ENCODE results near the gene CRY1. TPM values are rescaled to one million over a fixed set of nuclear protein-coding genes. Genes with fewer than 3 reads are reported as not detected.

CRY1 gene
- total and polyA plus RNA-seq, 9 of the 15 experiments (the other 6 are each of a cell fraction or from before 2014, with no cell fraction given), result 8.7 to 33.3 (median 25.2) TPM

GRCh38 chr12:107092669-107093416 is 506 bp downstream of the CRY1 start (continued):
- no peak for TF ChIP-seq PBX2 (CRISPR knock-in tag; IDR thresholded peaks at IDR 0.05; ENCODE audit: low read depth)
- TF ChIP-seq PBX2 (tag; conservative IDR thresholded peaks at IDR 0.05; ENCODE audit: low read depth), result no peak
- TF ChIP-seq, protein P1, sequence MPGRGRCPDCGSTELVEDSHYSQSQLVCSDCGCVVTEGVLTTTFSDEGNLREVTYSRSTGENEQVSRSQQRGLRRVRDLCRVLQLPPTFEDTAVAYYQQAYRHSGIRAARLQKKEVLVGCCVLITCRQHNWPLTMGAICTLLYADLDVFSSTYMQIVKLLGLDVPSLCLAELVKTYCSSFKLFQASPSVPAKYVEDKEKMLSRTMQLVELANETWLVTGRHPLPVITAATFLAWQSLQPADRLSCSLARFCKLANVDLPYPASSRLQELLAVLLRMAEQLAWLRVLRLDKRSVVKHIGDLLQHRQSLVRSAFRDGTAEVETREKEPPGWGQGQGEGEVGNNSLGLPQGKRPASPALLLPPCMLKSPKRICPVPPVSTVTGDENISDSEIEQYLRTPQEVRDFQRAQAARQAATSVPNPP (IDR thresholded peaks at IDR 0.05; ENCODE audit: borderline replicate concordance, insufficient read depth, insufficient read length), result no peak
- TF ChIP-seq, protein P2, sequence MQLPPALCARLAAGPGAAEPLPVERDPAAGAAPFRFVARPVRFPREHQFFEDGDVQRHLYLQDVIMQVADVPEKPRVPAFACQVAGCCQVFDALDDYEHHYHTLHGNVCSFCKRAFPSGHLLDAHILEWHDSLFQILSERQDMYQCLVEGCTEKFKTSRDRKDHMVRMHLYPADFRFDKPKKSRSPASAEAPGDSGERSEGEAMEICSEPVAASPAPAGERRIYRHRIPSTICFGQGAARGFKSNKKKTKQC (CRISPR knock-in tag; IDR thresholded peaks at IDR 0.05), result 0 out of 2 replicates have a peak, but pooled peaks have one; percentile 9
- TF ChIP-seq, protein P3, sequence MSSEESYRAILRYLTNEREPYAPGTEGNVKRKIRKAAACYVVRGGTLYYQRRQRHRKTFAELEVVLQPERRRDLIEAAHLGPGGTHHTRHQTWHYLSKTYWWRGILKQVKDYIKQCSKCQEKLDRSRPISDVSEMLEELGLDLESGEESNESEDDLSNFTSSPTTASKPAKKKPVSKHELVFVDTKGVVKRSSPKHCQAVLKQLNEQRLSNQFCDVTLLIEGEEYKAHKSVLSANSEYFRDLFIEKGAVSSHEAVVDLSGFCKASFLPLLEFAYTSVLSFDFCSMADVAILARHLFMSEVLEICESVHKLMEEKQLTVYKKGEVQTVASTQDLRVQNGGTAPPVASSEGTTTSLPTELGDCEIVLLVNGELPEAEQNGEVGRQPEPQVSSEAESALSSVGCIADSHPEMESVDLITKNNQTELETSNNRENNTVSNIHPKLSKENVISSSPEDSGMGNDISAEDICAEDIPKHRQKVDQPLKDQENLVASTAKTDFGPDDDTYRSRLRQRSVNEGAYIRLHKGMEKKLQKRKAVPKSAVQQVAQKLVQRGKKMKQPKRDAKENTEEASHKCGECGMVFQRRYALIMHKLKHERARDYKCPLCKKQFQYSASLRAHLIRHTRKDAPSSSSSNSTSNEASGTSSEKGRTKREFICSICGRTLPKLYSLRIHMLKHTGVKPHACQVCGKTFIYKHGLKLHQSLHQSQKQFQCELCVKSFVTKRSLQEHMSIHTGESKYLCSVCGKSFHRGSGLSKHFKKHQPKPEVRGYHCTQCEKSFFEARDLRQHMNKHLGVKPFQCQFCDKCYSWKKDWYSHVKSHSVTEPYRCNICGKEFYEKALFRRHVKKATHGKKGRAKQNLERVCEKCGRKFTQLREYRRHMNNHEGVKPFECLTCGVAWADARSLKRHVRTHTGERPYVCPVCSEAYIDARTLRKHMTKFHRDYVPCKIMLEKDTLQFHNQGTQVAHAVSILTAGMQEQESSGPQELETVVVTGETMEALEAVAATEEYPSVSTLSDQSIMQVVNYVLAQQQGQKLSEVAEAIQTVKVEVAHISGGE (CRISPR knock-in tag; IDR thresholded peaks at IDR 0.05), result peak in 1 of 3 experiments; percentile 75; a peak in 3 of 6 replicates
- TF ChIP-seq, protein P4, sequence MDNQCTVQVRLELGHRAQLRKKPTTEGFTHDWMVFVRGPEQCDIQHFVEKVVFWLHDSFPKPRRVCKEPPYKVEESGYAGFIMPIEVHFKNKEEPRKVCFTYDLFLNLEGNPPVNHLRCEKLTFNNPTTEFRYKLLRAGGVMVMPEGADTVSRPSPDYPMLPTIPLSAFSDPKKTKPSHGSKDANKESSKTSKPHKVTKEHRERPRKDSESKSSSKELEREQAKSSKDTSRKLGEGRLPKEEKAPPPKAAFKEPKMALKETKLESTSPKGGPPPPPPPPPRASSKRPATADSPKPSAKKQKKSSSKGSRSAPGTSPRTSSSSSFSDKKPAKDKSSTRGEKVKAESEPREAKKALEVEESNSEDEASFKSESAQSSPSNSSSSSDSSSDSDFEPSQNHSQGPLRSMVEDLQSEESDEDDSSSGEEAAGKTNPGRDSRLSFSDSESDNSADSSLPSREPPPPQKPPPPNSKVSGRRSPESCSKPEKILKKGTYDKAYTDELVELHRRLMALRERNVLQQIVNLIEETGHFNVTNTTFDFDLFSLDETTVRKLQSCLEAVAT (IDR thresholded peaks at IDR 0.05), result 0 out of 4 replicates have a peak, but pooled peaks of 1 of the 2 experiments have one; percentile 20
- TF ChIP-seq JUND (IDR thresholded peaks at IDR 0.05; ENCODE audit: borderline replicate concordance, low read depth, low read length), result 0 out of 2 replicates have a peak, but pooled peaks have one; percentile 12
- no peak for TF ChIP-seq JUND (tag; IDR thresholded peaks at IDR 0.05; ENCODE audit: borderline replicate concordance, low read depth, low read length)
- no peak for TF ChIP-seq THRAP3 (IDR thresholded peaks at IDR 0.05; ENCODE audit: borderline replicate concordance)
- TF ChIP-seq PTTG1 (tag; IDR thresholded peaks at IDR 0.05; ENCODE audit: low read depth), result no peak
- no peak for TF ChIP-seq HNRNPUL1 (IDR thresholded peaks at IDR 0.05; ENCODE audit: low read length)
- no peak for TF ChIP-seq STAT5A (IDR thresholded peaks at IDR 0.05; ENCODE audit: borderline replicate concordance, low read length)
- no peak for TF ChIP-seq ZBTB8A (IDR thresholded peaks at IDR 0.05; ENCODE audit: partially characterized antibody)
- TF ChIP-seq ETV6 (IDR thresholded peaks at IDR 0.05; ENCODE audit: borderline replicate concordance in 1 of 2, low read depth in 2 of 2, low read length in 1 of 2), result no peak
- no peak for TF ChIP-seq ETV6 (CRISPR knock-in tag; IDR thresholded peaks at IDR 0.05; ENCODE audit: borderline replicate concordance)

All from K562 (cell line).